DOHH2 (cell line): ENCODE results near the gene P2RY6.
A peak's percentile ranks its signal among the peaks of the same experiment; 100 is the strongest.

Source experiments
- H3F3A ChIP-seq: fragments of 200-600 bp; sonication (generic), shearing (Covaris generic); 2 replicates; pipeline ENCODE4 v1.6.0; 2016; ENCODE audit warnings: antibody characterized with exemption, mild to moderate bottlenecking; ENCODE audit not compliant: control insufficient read depth, insufficient read depth
- H3K27ac ChIP-seq: fragments of 200-600 bp; sonication (generic); 2 replicates; pipeline ENCODE4 v1.5.1; 2014; ENCODE audit warnings: low read depth, mild to moderate bottlenecking, low read length, moderate library complexity
- H3K27me3 ChIP-seq: fragments of 200-600 bp; sonication (generic); 2 replicates; pipeline ENCODE4 v1.6.1; 2014; ENCODE audit warnings: mild to moderate bottlenecking, low read length, mixed read lengths; ENCODE audit not compliant: control insufficient read depth
- H3K36me3 ChIP-seq: fragments of 200-600 bp; sonication (generic); 2 replicates; pipeline ENCODE4 v1.6.1; 2014; ENCODE audit warnings: mild to moderate bottlenecking, low read length, moderate library complexity, mixed read lengths; ENCODE audit not compliant: control insufficient read depth
- H3K4me1 ChIP-seq: fragments of 200-600 bp; sonication (generic); 2 replicates; pipeline ENCODE4 v1.6.1; 2014; ENCODE audit warnings: mild to moderate bottlenecking, low read length, mixed read lengths; ENCODE audit not compliant: control insufficient read depth
- H3K4me2 ChIP-seq: fragments of 200-600 bp; sonication (generic); 2 replicates; pipeline ENCODE4 v1.6.0; 2014; ENCODE audit warnings: mild to moderate bottlenecking, low read length, moderate library complexity
- H3K4me3 ChIP-seq: fragments of 200-600 bp; sonication (generic); 2 replicates; pipeline ENCODE4 v1.5.1; 2014; ENCODE audit warnings: mild to moderate bottlenecking, low read length, mixed read lengths
- H3K79me2 ChIP-seq: fragments of 200-600 bp; sonication (generic); 2 replicates; pipeline ENCODE4 v1.6.1; 2014; ENCODE audit warnings: mild to moderate bottlenecking, low read length, mixed read lengths; ENCODE audit not compliant: control insufficient read depth
- H3K9me2 ChIP-seq: fragments of 200-600 bp; sonication (generic); replicated peaks from 2 replicates; pipeline ENCODE4 v1.6.1; 2014; ENCODE audit warnings: mild to moderate bottlenecking, low read length, mixed read lengths; ENCODE audit not compliant: control insufficient read depth
- H3K9me3 ChIP-seq: fragments of 200-600 bp; sonication (generic); 2 replicates; pipeline ENCODE4 v1.6.1; 2014; ENCODE audit warnings: antibody characterized with exemption, low read length, mixed read lengths; ENCODE audit not compliant: control insufficient read depth, insufficient read depth
- H4K20me1 ChIP-seq: fragments of 200-600 bp; sonication (generic); 2 replicates; pipeline ENCODE4 v1.6.0; 2014; ENCODE audit warnings: low read depth, mild to moderate bottlenecking, antibody characterized with exemption, low read length, moderate library complexity; ENCODE audit not compliant: control insufficient read depth, insufficient read depth
- CTCF ChIP-seq: fragments of 200-600 bp; sonication (generic); IDR thresholded peaks from one replicate; pipeline ENCODE4 v1.5.1; 2014; ENCODE audit warnings: antibody characterized with exemption, mild to moderate bottlenecking, low read depth, low read length; ENCODE audit not compliant: poor library complexity, severe bottlenecking
- EZH2phosphoT487 ChIP-seq: fragments of 200-600 bp; sonication (generic); IDR thresholded peaks from 2 replicates; pipeline ENCODE4 v1.6.1; 2017; ENCODE audit warnings: borderline replicate concordance, mild to moderate bottlenecking, antibody characterized with exemption, low read length, moderate library complexity, mixed read lengths

P2RY6 gene

GRCh38 chr11:73236854-73237253 is 35.3 kb upstream of the P2RY6 start:
- TF ChIP-seq CTCF (peak; percentile 82), EZH2phosphoT487 (no peak)
- Histone ChIP-seq H3K79me2 (no peaks in the 10 kb centered on the region), H3K27ac (no peak overlapping the region), H3K4me1 (no peaks in the 10 kb centered on the region), H3K9me2 (no peaks in the 10 kb centered on the region), H3K27me3 (no peaks in the 10 kb centered on the region), H3F3A (no peaks in the 10 kb centered on the region), H3K36me3 (no peaks in the 10 kb centered on the region), H3K4me3 (no peak overlapping the region), H4K20me1 (no peaks in the 10 kb centered on the region; the same call in 1 of the 2 replicates), H3K9me3 (no peaks in the 10 kb centered on the region), H3K4me2 (no peak overlapping the region)

GRCh38 chr11:73237471-73238290 is 34.5 kb upstream of the P2RY6 start:
- Histone ChIP-seq H3K27me3 (no peaks in the 10 kb centered on the region), H3F3A (no peaks in the 10 kb centered on the region)
- TF ChIP-seq CTCF (no peak), EZH2phosphoT487 (no peak)

GRCh38 chr11:73239111-73239521 is 33.0 kb upstream of the P2RY6 start:
- Histone ChIP-seq H3K4me2 (no peak overlapping the region), H3K9me2 (no peaks in the 10 kb centered on the region), H3K4me1 (peaks cover 9% of the 10 kb centered on the region), H3K79me2 (no peaks in the 10 kb centered on the region), H3F3A (no peaks in the 10 kb centered on the region), H3K4me3 (no peak overlapping the region), H3K27me3 (no peaks in the 10 kb centered on the region), H3K9me3 (no peaks in the 10 kb centered on the region), H4K20me1 (no peaks in the 10 kb centered on the region; the same call in 1 of the 2 replicates), H3K27ac (no peak overlapping the region), H3K36me3 (no peaks in the 10 kb centered on the region)
- no peak for TF ChIP-seq EZH2phosphoT487
- TF ChIP-seq CTCF: no peak

More at GRCh38 chr11:73237471-73238290, 34.5 kb upstream of the P2RY6 start:
- Histone ChIP-seq H3K27ac (no peak overlapping the region), H3K79me2 (no peaks in the 10 kb centered on the region), H4K20me1 (no peaks in the 10 kb centered on the region; the same call in 1 of the 2 replicates), H3K9me3 (no peaks in the 10 kb centered on the region), H3K4me3 (no peak overlapping the region), H3K4me2 (no peak overlapping the region), H3K9me2 (no peaks in the 10 kb centered on the region), H3K36me3 (no peaks in the 10 kb centered on the region), H3K4me1 (peaks cover 8% of the 10 kb centered on the region)
